DMS114 treated with DMSO at 0.1 percent for 48 hours (cell line): ENCODE results near the gene LGMN.
"Not testable (repeated sequence)": the region's sequence is repeated elsewhere in the genome, so short reads cannot be mapped to it uniquely, and the experiment has no call there.

Experiments used
- DNase-seq: peaks from one replicate; lab custom pipeline; 2025; ENCODE audit not compliant: unreplicated experiment; lab: John Stamatoyannopoulos, UW

LGMN gene

GRCh38 chr14:92698393-92698792 is 50.0 kb downstream of the LGMN start:
- DNase-seq: no peak

DNA sequence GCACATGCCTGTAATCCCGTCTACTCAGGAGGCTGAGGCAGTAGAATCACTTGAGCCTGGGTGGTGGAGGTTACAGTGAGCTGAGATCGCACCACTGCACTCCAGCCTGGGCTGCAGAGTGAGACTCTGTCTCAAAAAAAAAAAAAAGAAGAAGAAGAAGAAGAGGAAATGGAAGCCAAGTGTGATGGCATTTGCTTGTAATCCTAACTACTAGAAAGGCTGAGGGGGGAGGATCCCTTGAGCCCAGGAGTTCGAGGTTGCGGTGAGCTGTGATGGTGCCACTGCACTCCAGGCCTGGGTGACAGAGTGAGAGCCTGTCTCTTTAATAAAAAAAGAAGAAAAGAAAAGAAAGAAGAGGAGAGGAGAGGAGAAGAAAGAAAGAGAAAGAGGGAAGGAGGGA is 52.1 kb downstream of the LGMN start:
- no peak for DNase-seq

DNA sequence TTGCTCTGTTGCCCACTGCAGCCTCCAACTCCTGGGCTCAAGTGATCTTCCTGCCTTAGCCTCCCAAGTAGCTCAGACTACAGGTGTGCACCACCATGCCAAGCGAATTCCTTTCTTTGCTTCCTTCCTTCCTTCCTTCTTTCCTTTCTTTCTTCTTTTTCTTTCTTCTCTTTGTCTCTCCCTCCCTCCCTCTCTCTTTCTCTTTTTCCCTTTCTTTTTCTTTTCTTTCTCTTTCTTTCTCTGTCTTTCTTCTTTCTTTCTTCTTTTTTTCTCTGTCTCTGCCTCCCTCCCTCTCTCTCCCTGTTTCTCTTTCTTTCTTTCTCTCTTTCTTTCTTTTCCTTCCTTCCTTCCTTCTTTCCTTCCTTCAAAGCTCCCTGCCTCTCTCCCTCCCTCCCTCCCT is 52.9 kb downstream of the LGMN start:
- DNase-seq: no peak

GRCh38 chr14:92694807-92695206 is 53.6 kb downstream of the LGMN start:
- DNase-seq: no peak

DNA sequence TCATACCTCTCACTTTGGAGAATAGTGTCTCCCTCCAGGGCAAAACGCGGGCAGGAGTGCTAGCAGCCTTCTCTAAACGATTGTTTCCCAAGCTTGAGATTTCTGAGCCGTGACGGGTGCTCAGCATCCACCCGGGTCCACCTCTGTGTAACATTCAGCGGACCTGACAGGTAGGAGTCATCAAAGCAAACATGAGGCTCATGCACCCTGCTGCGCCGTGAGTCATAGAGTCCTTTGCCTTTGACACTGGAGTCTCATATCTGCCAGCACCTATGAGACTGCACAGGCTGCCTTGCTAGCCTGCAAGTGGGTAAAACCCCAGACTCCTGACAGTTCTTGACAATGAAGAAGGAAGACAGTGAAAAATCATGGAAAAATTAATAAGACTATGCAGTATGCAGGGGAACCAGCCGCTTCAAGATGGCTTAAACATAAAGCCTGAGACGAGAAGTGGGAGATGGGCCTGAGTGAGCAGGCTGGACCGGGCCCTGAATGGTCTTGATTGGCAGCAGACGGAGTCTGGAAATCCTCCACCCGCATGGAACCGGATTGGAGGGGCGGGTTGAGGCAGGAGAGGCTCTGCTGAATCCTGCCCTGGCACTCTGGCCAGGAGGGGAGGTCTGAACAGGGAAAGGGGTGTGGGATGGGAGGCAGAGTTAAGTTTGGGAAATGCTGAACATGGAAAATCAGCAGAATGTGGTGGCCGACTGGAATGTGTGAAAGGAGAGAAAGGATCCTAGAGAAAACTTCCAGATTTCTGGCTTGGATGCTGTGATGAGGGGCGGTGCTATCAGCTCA is 54.2 kb downstream of the LGMN start:
- DNase-seq: no peak

DNA sequence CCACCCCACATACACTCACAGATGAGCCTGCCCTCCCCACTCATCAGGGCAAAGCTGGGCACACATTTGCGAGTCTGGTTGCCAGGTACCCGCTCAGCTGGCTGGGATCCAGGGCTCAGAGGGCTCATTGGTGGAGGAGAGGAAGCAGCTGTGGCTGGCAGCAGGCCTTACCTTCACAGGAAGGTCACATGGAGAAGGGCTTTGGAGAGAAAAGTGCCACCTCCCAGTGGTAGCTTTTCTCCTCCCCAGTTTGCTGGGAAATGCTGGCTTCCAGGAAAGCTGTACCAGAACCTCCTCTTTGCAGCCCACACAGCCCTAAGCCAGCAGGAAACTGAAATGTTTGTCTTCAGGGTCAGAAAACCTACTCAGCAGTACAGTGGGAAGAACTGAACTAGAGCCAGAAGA is 55.6 kb downstream of the LGMN start:
- DNase-seq: no peak

DNA sequence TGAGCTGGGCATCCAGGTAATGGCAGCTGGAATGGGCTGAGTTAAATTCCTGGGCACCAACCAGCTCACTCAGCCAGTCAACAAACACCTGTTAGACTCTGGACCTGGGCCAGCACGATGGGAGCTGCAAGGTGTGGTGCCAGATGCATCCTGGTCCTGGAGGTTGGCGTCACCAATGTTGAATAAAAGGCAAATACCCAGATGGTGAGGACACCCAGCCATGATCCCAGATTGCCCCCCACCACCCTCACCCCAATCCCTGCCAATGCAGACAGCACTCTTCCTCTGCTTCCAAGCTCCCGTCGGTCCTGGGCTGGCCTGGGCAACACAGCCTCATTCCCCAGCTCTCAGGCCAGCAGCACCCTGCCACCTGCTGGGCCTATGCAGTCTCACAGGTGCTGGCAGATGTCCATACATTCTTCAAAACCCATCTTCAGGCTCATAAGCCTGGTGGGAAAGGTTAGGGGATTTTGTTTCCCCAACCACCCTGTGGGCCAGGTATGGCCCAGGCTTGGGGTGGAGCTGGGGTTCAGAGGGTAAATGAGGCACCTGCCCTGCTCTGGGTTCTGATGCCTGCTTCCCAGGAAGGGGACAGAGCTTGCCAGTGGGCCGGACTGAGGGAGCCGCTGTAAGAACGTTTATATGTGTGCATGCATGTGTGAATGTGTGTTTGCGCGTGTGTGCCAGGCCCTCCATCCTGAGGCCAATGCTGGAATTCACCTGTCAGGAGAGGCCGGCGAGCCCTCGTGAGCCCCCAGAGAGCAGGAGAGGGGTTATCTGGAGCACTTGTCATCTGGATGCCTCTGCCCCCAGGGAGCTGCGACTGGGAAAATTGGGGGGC is 58.0 kb downstream of the LGMN start:
- peak; percentile 36 for DNase-seq

- DNase-seq: peak; percentile 4
These were observed 59.7 kb downstream of the LGMN start for GRCh38 chr14:92688434-92689375.

DNA sequence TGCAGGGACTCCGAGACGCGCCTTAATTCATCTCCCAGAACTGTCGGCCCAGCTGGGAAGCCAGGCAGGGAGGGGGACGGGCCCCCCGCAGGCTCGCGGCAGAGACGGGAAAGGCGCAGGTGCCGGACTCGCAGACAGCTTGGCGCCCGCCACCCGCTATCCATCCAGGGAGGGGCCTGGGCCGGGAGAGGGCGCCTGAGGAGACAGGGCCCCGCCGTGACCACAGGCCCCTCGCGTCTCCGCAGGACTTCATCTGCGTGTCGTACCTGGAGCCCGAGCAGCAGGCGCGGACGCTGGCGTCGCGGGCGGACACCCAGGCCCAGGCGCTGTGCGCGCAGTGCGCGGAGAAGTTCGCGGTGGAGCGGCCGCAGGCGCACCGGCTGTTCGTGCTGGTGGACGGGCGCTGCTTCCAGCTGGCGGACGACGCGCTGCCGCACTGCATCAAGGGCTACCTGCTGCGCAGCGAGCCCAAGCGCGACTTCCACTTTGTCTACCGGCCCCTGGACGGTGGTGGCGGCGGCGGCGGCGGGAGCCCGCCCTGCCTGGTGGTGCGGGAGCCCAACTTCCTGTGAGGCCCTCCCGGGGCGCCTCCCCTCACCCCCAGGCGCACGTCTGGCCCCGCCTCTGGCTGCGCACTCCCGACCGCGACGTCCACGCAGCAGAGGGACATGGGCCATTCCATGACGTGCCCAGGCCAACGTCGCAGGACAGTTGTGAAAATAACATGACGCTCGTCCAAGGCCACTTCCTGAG is 60.6 kb downstream of the LGMN start:
- DNase-seq: peak; percentile 30

- peak; percentile 11 for DNase-seq
These were observed 61.5 kb downstream of the LGMN start for GRCh38 chr14:92686900-92687427.

GRCh38 chr14:92686411-92686899 is 62.0 kb downstream of the LGMN start:
- no peak for DNase-seq

DNA sequence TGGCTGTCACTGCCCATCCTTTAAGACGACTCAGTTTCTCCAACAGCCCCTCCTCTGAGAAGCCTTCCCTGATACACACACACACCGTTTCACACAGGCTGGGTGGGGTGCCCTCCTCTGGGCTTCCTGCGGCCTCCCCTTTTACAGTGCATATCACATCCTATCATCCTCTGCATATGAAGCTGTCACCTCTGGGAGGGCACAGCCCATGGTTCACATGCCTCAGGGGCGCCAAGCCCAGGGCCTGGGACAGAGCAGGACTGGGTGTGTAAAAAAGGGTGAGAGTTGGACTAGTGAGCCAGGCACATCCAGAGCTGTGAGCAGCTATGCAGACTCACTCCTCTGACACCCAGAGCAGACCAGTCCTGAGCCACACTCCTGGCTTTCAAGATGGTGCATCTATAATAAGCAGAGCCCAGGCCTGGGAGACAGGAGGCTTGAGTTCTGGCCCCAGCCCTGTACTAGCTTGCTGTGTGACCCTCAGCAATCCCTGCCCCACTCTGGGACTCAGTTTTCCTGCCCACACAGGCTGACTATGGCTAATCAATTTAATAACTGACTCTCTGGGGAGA is 62.6 kb downstream of the LGMN start:
- no peak for DNase-seq

GRCh38 chr14:92684801-92685560 is 63.4 kb downstream of the LGMN start:
- DNase-seq: no peak

GRCh38 chr14:92683041-92683440 is 65.4 kb downstream of the LGMN start:
- no peak for DNase-seq

- peak; percentile 32 for DNase-seq
These were observed 67.4 kb downstream of the LGMN start for GRCh38 chr14:92680781-92681650.

DNA sequence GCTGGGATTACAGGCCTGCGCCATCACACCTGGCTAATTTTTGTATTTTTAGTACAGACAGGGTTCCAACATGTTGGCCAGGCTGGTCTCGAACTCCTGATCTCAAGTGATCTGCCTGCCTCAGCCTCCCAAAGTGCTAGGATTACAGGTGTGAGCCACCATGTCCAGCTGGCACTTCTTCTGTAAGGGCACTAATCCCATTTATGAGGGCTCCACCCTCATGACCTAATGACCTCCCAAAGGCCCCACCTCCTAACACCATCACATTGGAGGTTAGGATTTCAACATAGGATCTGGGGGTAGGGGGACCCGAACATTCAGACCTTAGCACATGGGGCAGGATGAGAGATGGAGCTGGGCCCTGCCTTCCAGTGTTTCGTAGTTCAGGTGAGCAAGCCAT is 68.1 kb downstream of the LGMN start:
- not testable (repeated sequence) for DNase-seq

GRCh38 chr14:92679246-92679645 is 69.2 kb downstream of the LGMN start:
- no peak for DNase-seq

- no peak for DNase-seq
These were observed 69.7 kb downstream of the LGMN start for GRCh38 chr14:92678766-92679165.
